Stomach (tissue), 4 donors: ENCODE data around the gene A2M.

Experiments used
- CTCF ChIP-seq, 7 experiments: fragments of 450-650 bp in 4 of 7; fragments of 200-600 bp in 3 of 7; sonication (generic) in 3 of 7; IDR thresholded peaks; one replicate each; pipeline ENCODE4 v1.5.1; 2016 to 2019; ENCODE audit warnings: antibody characterized with exemption in 7 of 7, control low read depth in 2 of 7, mild to moderate bottlenecking in 1 of 7
- EP300 ChIP-seq: sonication (generic); formaldehyde crosslinking; IDR thresholded peaks from one replicate; pipeline ENCODE4 v1.6.1; 2017; ENCODE audit warnings: antibody characterized with exemption
- POLR2A ChIP-seq, 4 donors: fragments of 450-650 bp; IDR thresholded peaks; one replicate each; pipeline ENCODE4 v1.6.1; 2016; ENCODE audit warnings: antibody characterized with exemption in 4 of 4, control low read depth in 2 of 4, mild to moderate bottlenecking in 1 of 4, moderate library complexity in 1 of 4
- POLR2AphosphoS5 ChIP-seq, 3 donors: sonication (generic); formaldehyde crosslinking; IDR thresholded peaks; one replicate each; pipeline ENCODE4 v1.6.1; 2016; ENCODE audit warnings: antibody characterized with exemption in 3 of 3

GRCh38 chr12:9109737-9110491 is 5.8 kb downstream of the A2M start:
- TF ChIP-seq CTCF (IDR thresholded peaks at IDR 0.05) (no peak), EP300 (no peak), POLR2A (IDR thresholded peaks at IDR 0.05) (no peak), POLR2AphosphoS5 (IDR thresholded peaks at IDR 0.05) (no peak)
